ENCODE data around the gene RPL10. TPM values are rescaled to one million over a fixed set of nuclear protein-coding genes. Genes with fewer than 3 reads are reported as not detected.

The RPL10 gene
- total and polyA plus RNA-seq, 8 donors = 2,309 to 5,478 (median 4,751) TPM

DNA sequence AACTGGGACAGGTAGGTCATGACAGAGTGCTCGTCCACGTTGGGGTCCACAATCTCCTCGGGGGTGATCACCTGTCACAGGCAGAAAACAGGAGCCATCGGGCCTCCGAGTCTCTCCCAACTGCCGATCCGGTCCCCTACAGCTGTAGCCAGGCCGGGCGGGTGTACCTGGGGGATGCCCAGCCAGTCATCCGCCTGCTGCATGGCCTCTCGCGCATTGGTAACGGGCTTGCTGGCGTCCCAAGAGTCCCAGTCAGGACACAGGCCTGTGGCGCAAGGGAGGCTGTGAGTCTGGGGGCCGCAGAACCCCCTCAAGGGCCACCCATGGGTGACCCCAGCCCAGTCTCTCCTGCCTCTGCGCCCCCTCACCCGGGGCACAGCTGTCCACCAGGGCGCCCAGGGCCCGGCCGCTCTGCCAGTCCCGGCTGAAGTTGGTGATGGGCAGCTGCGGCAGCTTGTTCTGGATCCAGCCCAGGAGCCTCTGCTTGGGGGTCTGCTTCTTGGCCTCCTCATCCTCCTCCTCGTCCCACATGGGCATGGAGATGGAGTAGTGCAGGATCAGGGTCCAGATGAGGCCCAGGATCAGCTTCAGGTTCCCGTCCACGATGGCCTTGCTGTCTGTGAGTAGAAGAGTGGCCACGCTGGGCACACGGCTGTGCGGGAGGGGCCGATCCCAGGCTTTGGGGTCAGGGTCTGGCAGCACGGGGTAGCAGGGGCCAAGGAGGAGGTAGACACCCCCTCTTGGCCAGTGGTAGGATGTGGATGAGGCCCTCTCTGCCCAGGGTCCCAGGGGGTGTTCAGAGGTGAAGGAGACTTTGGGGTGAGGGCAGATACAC is 30.5 kb upstream of the RPL10 start:
- intact Hi-C loops (cut with DNase I) = no loop called here
- no peaks in the 10 kb centered on the region for H3K9me3 ChIP-seq
- TF ChIP-seq, protein P1, sequence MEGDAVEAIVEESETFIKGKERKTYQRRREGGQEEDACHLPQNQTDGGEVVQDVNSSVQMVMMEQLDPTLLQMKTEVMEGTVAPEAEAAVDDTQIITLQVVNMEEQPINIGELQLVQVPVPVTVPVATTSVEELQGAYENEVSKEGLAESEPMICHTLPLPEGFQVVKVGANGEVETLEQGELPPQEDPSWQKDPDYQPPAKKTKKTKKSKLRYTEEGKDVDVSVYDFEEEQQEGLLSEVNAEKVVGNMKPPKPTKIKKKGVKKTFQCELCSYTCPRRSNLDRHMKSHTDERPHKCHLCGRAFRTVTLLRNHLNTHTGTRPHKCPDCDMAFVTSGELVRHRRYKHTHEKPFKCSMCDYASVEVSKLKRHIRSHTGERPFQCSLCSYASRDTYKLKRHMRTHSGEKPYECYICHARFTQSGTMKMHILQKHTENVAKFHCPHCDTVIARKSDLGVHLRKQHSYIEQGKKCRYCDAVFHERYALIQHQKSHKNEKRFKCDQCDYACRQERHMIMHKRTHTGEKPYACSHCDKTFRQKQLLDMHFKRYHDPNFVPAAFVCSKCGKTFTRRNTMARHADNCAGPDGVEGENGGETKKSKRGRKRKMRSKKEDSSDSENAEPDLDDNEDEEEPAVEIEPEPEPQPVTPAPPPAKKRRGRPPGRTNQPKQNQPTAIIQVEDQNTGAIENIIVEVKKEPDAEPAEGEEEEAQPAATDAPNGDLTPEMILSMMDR (IDR thresholded peaks at IDR 0.05) = no peak
- H3K27ac ChIP-seq = peak overlapping the region; percentile 89 to 90
- peak overlapping the region; percentile 36 to 72 for H3K4me3 ChIP-seq
- ATAC-seq (no peak), DNase-seq (no peak)
- peaks cover 0 to 33% of the 10 kb centered on the region in 2 donors for H3K4me1 ChIP-seq
- peaks cover 0 to 55% of the 10 kb centered on the region in 2 donors for H3K36me3 ChIP-seq
- H3K27me3 ChIP-seq = no peaks in the 10 kb centered on the region

DNA sequence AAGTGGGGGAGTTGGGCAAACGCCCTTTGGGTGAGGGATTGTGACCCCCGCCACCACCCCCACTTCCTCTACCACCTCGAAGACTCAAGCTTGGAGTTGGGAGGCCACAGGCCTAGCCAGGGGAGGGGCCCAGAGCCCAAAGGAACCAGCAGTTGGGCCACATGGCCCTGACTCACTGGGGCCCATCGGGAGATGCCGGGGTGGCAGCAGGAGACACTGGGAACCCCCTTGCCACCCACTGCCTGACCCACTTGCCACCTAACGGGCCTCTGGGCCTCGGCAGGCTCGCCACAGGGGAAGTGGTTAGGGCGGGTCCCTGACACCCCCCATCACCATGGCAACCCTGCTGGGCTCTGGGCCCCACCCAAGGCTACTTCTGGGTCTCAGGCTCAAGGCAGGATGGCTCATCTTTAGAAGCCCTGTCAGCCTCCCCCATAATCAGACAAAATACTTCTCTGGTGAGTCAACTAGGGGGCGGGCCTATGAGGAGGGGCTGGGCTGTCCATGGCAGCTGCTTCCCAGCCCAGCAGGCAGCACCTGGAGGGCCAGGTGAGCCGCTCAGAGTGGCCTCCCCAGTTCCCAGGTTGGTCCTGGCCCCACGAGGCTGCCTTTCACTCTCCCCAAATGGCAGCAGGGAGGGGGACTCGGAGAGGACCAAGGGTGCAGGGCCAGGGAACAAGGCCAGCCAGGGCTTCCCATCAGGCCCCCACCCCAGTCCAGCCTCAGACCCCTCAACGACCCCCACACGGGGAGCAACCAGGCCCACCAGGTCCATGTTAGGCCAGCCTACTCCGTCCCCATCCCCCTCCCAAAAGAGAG is 29.3 kb upstream of the RPL10 start:
- Histone ChIP-seq H3K27ac (peak overlapping the region; percentile 89 to 90), H3K4me3 (peak overlapping the region; percentile 36 to 72), H3K36me3 (peaks cover 0 to 44% of the 10 kb centered on the region in 2 donors), H3K4me1 (peaks cover 0 to 45% of the 10 kb centered on the region in 2 donors), H3K9me3 (no peaks in the 10 kb centered on the region), H3K27me3 (no peaks in the 10 kb centered on the region)
- ATAC-seq (peak; percentile 54), DNase-seq (peak in 3 of 4 donors; percentile 58 to 92 (median 91))
- intact Hi-C loops (cut with DNase I) = no loop called here
- TF ChIP-seq, protein P1 (IDR thresholded peaks at IDR 0.05) = no peak

DNA sequence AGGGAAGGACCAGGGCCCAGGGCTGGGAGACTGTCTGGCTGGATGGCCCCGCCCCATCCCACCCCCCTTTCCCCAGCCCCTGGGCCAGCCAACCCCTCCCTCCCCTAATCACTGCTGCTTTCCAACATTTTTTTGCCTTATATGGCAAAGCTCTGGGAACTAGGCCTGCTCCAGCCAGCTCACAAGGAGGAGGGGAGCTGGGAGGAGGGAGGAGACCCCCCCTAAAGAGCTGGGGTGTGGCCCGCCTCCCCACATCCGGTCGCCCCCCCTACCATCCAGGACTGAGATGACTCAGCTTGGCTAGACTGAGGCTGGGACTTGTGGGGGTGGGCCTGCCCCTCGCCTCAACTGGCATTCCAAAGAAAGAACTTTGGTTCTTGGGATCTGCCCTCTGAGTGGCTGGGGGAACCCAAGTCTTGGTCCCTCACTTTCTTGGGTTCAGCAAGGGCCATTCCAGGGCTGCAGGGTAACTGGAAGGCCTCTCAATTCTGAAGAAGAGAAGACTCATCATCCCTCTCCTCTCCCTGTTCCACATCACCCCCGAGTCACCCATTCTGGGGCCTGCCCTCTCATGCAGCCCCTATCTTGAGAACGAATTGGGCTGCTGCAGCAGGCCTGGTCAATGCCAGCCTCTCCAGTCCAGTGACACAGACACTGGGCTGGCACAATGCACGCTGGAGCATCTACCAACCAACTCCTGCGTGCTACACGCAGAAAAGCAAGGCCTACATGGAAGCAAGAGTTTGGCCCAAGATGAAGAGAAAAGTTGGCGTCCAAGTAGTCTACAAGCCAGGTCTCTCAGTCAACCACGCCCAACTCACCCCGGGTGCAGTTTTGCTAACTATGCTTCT is 28.5 kb upstream of the RPL10 start:
- TF ChIP-seq, protein P1 (IDR thresholded peaks at IDR 0.05) = no peak
- H3K27ac ChIP-seq = peak overlapping the region; percentile 89 to 90
- peak overlapping the region; percentile 58 to 72 for H3K4me3 ChIP-seq
- H3K36me3 ChIP-seq = peaks cover 0 to 35% of the 10 kb centered on the region in 2 donors
- DNase-seq = peak; percentile 82 to 94 (median 88)
- H3K9me3 ChIP-seq = no peaks in the 10 kb centered on the region
- intact Hi-C loops (cut with DNase I) = no loop called here
- H3K4me1 ChIP-seq = peaks cover 0 to 50% of the 10 kb centered on the region in 2 donors
- ATAC-seq = peak; percentile 45
- H3K27me3 ChIP-seq = no peaks in the 10 kb centered on the region

DNA sequence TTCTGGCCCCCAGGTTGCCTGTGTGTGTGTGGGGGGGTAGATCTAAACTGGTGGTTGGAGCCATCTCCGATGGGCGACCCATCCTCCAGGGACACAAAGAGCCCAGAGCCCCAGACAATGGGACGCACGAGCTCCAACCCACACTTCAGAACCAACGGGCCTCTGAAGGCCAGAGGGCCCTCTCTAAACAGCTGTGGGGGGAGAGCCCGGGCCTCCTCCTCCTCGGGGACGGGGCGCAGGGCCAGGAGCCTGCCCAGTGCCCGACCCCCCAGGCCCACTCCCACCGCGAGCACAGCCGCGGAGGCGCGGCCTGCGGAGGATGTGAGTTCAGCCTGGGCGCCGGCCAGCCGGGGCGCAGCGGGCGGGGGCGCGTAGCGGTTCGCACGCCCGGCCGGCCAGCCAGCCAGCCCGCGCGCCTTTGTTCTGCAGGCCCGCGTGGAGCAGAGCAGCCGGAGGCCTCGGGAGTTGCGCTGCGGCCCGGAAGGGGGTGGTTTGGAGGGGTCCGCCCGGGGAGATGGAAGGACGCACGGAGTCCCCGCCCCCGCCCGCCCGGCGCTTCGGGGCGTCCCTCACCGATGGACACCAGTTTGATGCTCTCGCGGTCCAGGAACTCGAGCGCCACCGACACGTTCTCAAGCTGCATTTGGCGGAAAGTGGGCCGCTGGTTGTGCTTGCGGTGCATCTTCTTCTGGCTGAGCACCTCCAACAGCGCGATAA is 27.7 kb upstream of the RPL10 start:
- H3K4me1 ChIP-seq = peaks cover 0 to 51% of the 10 kb centered on the region in 2 donors
- DNase-seq = no peak
- H3K4me3 ChIP-seq = peak overlapping the region; percentile 58 to 72
- peaks cover 0 to 27% of the 10 kb centered on the region in 2 donors for H3K36me3 ChIP-seq
- no peaks in the 10 kb centered on the region for H3K27me3 ChIP-seq
- intact Hi-C loops (cut with DNase I) = no loop called here
- H3K27ac ChIP-seq = peak overlapping the region; percentile 89 to 90
- no peak for ATAC-seq
- TF ChIP-seq, protein P1 (IDR thresholded peaks at IDR 0.05) = no peak
- no peaks in the 10 kb centered on the region for H3K9me3 ChIP-seq
